Skeletal muscle tissue (tissue), 4 donors: ENCODE results near the gene CNR2. TPM values are rescaled to one million over a fixed set of nuclear protein-coding genes. Genes with fewer than 3 reads are reported as not detected.

Experiments used
- H3K27ac ChIP-seq: one replicate; pipeline ENCODE4 v1.7.0; 2013; ENCODE audit warnings: mild to moderate bottlenecking, low read depth, low read length, inconsistent platforms
- H3K27me3 ChIP-seq, 3 donors: one replicate each; pipeline ENCODE4 v1.7.0; 2013; ENCODE audit warnings: low read length in 3 of 3; ENCODE audit not compliant: control insufficient read depth in 3 of 3, insufficient read depth in 3 of 3
- H3K36me3 ChIP-seq, 3 donors: one replicate each; pipeline ENCODE4 v1.7.0; 2013; ENCODE audit warnings: low read length in 3 of 3; ENCODE audit not compliant: control insufficient read depth in 3 of 3, insufficient read depth in 3 of 3
- H3K4me1 ChIP-seq, 3 donors: one replicate each; pipeline ENCODE4 v1.7.0; 2013; ENCODE audit warnings: low read length in 3 of 3, mild to moderate bottlenecking in 3 of 3; ENCODE audit not compliant: control insufficient read depth in 3 of 3, insufficient read depth in 3 of 3
- H3K4me3 ChIP-seq, 3 donors: one replicate each; pipeline ENCODE4 v1.7.0; 2013; ENCODE audit warnings: low read length in 3 of 3
- H3K9ac ChIP-seq, 3 donors: one replicate each; pipeline ENCODE4 v1.7.0; 2013; ENCODE audit warnings: low read length in 3 of 3, mild to moderate bottlenecking in 3 of 3, moderate library complexity in 2 of 3, low read depth in 1 of 3
- H3K9me3 ChIP-seq, 3 donors: one replicate each; pipeline ENCODE4 v1.7.0; 2013; ENCODE audit warnings: low read length in 3 of 3; ENCODE audit not compliant: control insufficient read depth in 3 of 3
- total RNA-seq: library from RNA; depleted of rRNA; stranded (reverse); fragments of >200 nt; gene quantifications from one replicate; pipeline ENCODE4 v1.2.3, GENCODE V29; 2014
- donor health status: Osteomylitis.

CNR2 gene
- total RNA-seq, 1 donor from 2014 or later = under 0.01 TPM

- Histone ChIP-seq H3K4me3 (no peak overlapping the region), H3K9ac (no peak overlapping the region), H3K27ac (no peak overlapping the region), H3K4me1 (no peaks in the 10 kb centered on the region), H3K27me3 (no peaks in the 10 kb centered on the region), H3K36me3 (no peaks in the 10 kb centered on the region), H3K9me3 (no peaks in the 10 kb centered on the region)
Measured at GRCh38 chr1:23936481-23937176, 23.5 kb upstream of the CNR2 start.

- Histone ChIP-seq H3K36me3 (no peaks in the 10 kb centered on the region), H3K9me3 (no peaks in the 10 kb centered on the region), H3K27ac (no peak overlapping the region), H3K4me1 (no peaks in the 10 kb centered on the region), H3K4me3 (no peak overlapping the region), H3K9ac (no peak overlapping the region), H3K27me3 (no peaks in the 10 kb centered on the region)
Measured at GRCh38 chr1:23931491-23931880, 18.3 kb upstream of the CNR2 start.

- H3K4me3 ChIP-seq = no peak overlapping the region
- H3K4me1 ChIP-seq = no peaks in the 10 kb centered on the region
- no peaks in the 10 kb centered on the region for H3K27me3 ChIP-seq
- H3K27ac ChIP-seq = no peak overlapping the region
- H3K9ac ChIP-seq = no peak overlapping the region
- H3K9me3 ChIP-seq = no peaks in the 10 kb centered on the region
- H3K36me3 ChIP-seq = no peaks in the 10 kb centered on the region
Measured at GRCh38 chr1:23930861-23931490, 17.8 kb upstream of the CNR2 start.

- no peaks in the 10 kb centered on the region for H3K27me3 ChIP-seq
- no peak overlapping the region for H3K9ac ChIP-seq
- H3K36me3 ChIP-seq = no peaks in the 10 kb centered on the region
- no peaks in the 10 kb centered on the region for H3K9me3 ChIP-seq
- no peak overlapping the region for H3K4me3 ChIP-seq
- H3K27ac ChIP-seq = no peak overlapping the region
- H3K4me1 ChIP-seq = no peaks in the 10 kb centered on the region
Measured at GRCh38 chr1:23930270-23930669, 17.1 kb upstream of the CNR2 start.

GRCh38 chr1:23928789-23929188, 15.6 kb upstream of the CNR2 start:
- no peak overlapping the region for H3K4me3 ChIP-seq
- no peak overlapping the region for H3K27ac ChIP-seq

GRCh38 chr1:23927097-23927496, 13.9 kb upstream of the CNR2 start:
- Histone ChIP-seq H3K27me3 (no peaks in the 10 kb centered on the region), H3K9ac (no peak overlapping the region), H3K27ac (no peak overlapping the region), H3K9me3 (no peaks in the 10 kb centered on the region), H3K36me3 (no peaks in the 10 kb centered on the region), H3K4me3 (no peak overlapping the region), H3K4me1 (peaks cover 4 to 10% (median 6%) of the 10 kb centered on the region in 3 donors)

More at GRCh38 chr1:23928789-23929188, 15.6 kb upstream of the CNR2 start:
- H3K9me3 ChIP-seq = no peaks in the 10 kb centered on the region
- H3K4me1 ChIP-seq = peaks cover 4 to 6% (median 5%) of the 10 kb centered on the region in 3 donors
- H3K36me3 ChIP-seq = no peaks in the 10 kb centered on the region
- no peak overlapping the region for H3K9ac ChIP-seq
- H3K27me3 ChIP-seq = no peaks in the 10 kb centered on the region

- H3K4me1 ChIP-seq = peaks cover 9 to 17% (median 10%) of the 10 kb centered on the region in 3 donors
- H3K27me3 ChIP-seq = no peaks in the 10 kb centered on the region
- no peak overlapping the region for H3K27ac ChIP-seq
- H3K9ac ChIP-seq = no peak overlapping the region
- no peak overlapping the region for H3K4me3 ChIP-seq
- no peaks in the 10 kb centered on the region for H3K9me3 ChIP-seq
- no peaks in the 10 kb centered on the region for H3K36me3 ChIP-seq
Measured at GRCh38 chr1:23925279-23925678, 12.1 kb upstream of the CNR2 start.

- H3K27ac ChIP-seq = no peak overlapping the region
Measured at GRCh38 chr1:23924601-23925000, 11.4 kb upstream of the CNR2 start.

GRCh38 chr1:23923592-23924499, 10.7 kb upstream of the CNR2 start:
- peak overlapping the region in 2 of 3 donors; percentile 3 to 53 for H3K9ac ChIP-seq
- no peak overlapping the region for H3K27ac ChIP-seq

More at GRCh38 chr1:23924601-23925000, 11.4 kb upstream of the CNR2 start:
- Histone ChIP-seq H3K27me3 (no peaks in the 10 kb centered on the region), H3K9me3 (no peaks in the 10 kb centered on the region), H3K36me3 (no peaks in the 10 kb centered on the region), H3K9ac (no peak overlapping the region), H3K4me3 (no peak overlapping the region), H3K4me1 (peaks cover 14 to 19% (median 17%) of the 10 kb centered on the region in 3 donors)

More at GRCh38 chr1:23923592-23924499, 10.7 kb upstream of the CNR2 start:
- Histone ChIP-seq H3K36me3 (no peaks in the 10 kb centered on the region), H3K9me3 (no peaks in the 10 kb centered on the region), H3K4me1 (peaks cover 14 to 19% (median 17%) of the 10 kb centered on the region in 3 donors), H3K4me3 (peak overlapping the region in 1 of 3 donors; percentile 19), H3K27me3 (no peaks in the 10 kb centered on the region)
